ENCODE measurements around the gene C11orf58.

The C11orf58 gene

DNA sequence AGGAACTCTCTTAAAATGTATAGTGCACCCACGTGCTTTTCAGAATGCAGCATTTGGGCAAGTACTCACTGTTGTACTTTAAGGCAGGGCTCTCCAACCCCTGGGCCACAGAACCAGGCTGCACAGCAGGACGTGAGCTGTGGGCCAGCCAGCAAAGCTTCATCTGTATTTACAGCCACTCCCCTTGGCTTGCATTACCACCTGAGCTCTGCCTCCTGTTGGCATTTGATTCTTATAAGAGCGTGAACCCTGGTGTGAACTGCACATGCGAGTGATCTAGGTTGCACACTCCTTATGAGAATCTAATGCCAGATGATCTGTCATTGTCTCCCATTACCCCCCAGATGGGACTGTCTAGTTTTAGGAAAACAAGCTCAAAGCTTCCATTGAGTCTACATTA, 3.0 kb downstream of the C11orf58 start:
- H3K79me2 ChIP-seq (ENCODE audit: low read length): peaks cover 84% of the 10 kb centered on the region
- no peaks in the 10 kb centered on the region for H3K9me3 ChIP-seq (ENCODE audit: insufficient read depth, low read length)
- H4K20me1 ChIP-seq (ENCODE audit: insufficient read depth, low read length): peaks cover 65% of the 10 kb centered on the region
- no peaks in the 10 kb centered on the region for H3K27me3 ChIP-seq (ENCODE audit: low read depth, low read length)
- H3K9ac ChIP-seq (ENCODE audit: low read length): no peak overlapping the region
- peaks cover 51% of the 10 kb centered on the region for H3K36me3 ChIP-seq (replicated peaks; ENCODE audit: low read depth, low read length)
- H2AFZ ChIP-seq (ENCODE audit: low read depth, low read length): no peak overlapping the region
- H3K4me3 ChIP-seq (ENCODE audit: low read length): peak overlapping the region; percentile 46; the same call in 1 of the 2 replicates
- H3K4me1 ChIP-seq (ENCODE audit: low read length): peaks cover 28% of the 10 kb centered on the region
- TF ChIP-seq, protein P1, sequence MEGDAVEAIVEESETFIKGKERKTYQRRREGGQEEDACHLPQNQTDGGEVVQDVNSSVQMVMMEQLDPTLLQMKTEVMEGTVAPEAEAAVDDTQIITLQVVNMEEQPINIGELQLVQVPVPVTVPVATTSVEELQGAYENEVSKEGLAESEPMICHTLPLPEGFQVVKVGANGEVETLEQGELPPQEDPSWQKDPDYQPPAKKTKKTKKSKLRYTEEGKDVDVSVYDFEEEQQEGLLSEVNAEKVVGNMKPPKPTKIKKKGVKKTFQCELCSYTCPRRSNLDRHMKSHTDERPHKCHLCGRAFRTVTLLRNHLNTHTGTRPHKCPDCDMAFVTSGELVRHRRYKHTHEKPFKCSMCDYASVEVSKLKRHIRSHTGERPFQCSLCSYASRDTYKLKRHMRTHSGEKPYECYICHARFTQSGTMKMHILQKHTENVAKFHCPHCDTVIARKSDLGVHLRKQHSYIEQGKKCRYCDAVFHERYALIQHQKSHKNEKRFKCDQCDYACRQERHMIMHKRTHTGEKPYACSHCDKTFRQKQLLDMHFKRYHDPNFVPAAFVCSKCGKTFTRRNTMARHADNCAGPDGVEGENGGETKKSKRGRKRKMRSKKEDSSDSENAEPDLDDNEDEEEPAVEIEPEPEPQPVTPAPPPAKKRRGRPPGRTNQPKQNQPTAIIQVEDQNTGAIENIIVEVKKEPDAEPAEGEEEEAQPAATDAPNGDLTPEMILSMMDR (IDR thresholded peaks at IDR 0.05; ENCODE audit: low read depth, low read length): no peak
- no peak for TF ChIP-seq EZH2phosphoT487 (IDR thresholded peaks at IDR 0.05; ENCODE audit: low read depth)
- H3K4me2 ChIP-seq (ENCODE audit: low read length): peak overlapping the region; percentile 48
- peak overlapping the region; percentile 50 for H3K27ac ChIP-seq (ENCODE audit: low read length)

DNA sequence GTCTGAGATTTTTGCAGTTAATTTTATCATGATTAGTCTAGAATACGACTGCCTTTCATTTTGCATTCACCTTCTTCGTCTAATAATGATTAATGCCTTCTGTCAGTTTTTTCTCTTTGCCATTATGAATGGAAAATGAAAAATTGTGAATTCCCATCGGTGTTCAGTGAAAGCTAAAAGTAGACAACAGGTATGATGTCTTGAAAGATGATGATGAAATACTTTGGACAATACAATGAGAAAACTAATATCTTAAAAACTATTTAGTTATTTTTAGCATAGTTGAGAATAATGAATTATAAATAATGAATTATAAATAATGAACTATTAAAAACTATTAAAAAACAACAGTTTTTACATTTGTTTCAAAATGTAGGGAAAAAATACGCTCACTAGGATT, 5.0 kb downstream of the C11orf58 start:
- Histone ChIP-seq H3K9me3 (ENCODE audit: insufficient read depth, low read length) (no peaks in the 10 kb centered on the region), H3K27me3 (ENCODE audit: low read depth, low read length) (no peaks in the 10 kb centered on the region), H3K4me2 (ENCODE audit: low read length) (no peak overlapping the region), H3K4me3 (ENCODE audit: low read length) (no peak overlapping the region), H3K36me3 (replicated peaks; ENCODE audit: low read depth, low read length) (peaks cover 66% of the 10 kb centered on the region), H3K79me2 (ENCODE audit: low read length) (peaks cover 94% of the 10 kb centered on the region), H3K4me1 (ENCODE audit: low read length) (peaks cover 25% of the 10 kb centered on the region), H4K20me1 (ENCODE audit: insufficient read depth, low read length) (peaks cover 76% of the 10 kb centered on the region), H3K9ac (ENCODE audit: low read length) (no peak overlapping the region), H3K27ac (ENCODE audit: low read length) (no peak overlapping the region), H2AFZ (ENCODE audit: low read depth, low read length) (no peak overlapping the region)
- TF ChIP-seq, protein P1 (IDR thresholded peaks at IDR 0.05; ENCODE audit: low read depth, low read length): no peak

DNA sequence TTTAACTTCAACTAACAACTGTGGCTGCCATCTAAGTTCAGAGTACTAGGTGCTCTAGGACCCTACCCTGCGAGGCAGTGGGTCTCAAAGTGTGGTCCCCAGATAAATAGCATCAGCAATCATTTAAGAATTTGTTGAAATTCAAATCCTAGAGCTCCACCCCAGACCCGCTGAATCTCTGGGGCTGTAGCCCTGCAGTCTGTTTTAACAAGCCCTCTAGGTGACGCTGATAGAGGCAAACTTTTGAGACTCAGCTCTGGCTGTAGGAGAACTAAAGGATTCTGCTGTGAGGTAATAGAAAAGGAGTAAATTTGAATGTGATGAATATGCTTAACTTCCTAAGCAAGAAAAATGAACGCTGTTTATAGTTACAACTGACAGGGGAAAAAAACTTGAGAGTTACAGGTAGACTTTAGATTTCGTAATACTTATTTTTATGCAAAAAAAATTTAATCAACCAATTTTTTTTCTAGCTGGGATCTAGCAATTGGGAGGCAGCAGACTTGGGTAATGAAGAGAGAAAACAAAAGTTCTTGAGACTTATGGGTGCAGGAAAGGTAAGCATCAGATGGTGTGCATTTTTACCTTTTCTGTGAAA, 5.8 kb downstream of the C11orf58 start:
- H3K36me3 ChIP-seq (replicated peaks; ENCODE audit: low read depth, low read length): peaks cover 70% of the 10 kb centered on the region
- peaks cover 76% of the 10 kb centered on the region for H4K20me1 ChIP-seq (ENCODE audit: insufficient read depth, low read length)

DNA sequence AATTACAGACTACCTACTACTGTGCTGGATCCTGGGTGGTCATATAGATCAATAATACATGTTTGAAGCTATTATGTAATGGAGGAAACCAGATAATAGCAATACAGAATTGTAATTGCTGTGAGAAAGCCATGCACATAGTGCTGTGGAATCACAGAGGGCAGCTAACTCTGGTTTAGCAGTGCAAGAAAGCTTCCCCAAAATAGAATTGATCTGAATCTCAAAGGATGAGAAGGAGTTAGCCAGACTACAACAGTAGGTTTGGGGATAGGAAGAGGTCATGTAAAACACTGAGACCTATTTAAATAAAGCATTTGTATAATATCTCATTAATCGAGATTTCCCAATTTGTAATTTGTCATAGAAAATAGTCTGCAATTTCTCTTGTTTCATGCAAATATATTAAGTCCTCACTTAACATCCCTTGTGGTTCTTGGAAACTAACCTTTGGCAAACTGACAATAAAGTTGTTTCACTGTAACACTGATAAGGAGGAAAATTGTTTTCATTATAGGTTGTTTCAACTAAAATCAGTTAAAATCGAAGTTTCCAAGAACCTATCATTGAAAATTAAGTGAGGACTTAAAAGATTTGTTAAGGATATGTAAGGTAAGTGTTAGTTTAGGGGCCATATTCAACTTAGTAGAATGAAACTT, 7.6 kb downstream of the C11orf58 start:
- TF ChIP-seq EZH2phosphoT487 (IDR thresholded peaks at IDR 0.05; ENCODE audit: low read depth): no peak
- TF ChIP-seq, protein P1 (IDR thresholded peaks at IDR 0.05; ENCODE audit: low read depth, low read length): no peak
- H3K79me2 ChIP-seq (ENCODE audit: low read length): peaks cover 81% of the 10 kb centered on the region
- peaks cover 74% of the 10 kb centered on the region for H3K36me3 ChIP-seq (replicated peaks; ENCODE audit: low read depth, low read length)
- H3K27ac ChIP-seq (ENCODE audit: low read length): no peak overlapping the region
- no peak overlapping the region for H3K9ac ChIP-seq (ENCODE audit: low read length)
- H3K9me3 ChIP-seq (ENCODE audit: insufficient read depth, low read length): no peaks in the 10 kb centered on the region
- no peaks in the 10 kb centered on the region for H3K27me3 ChIP-seq (ENCODE audit: low read depth, low read length)
- peaks cover 12% of the 10 kb centered on the region for H3K4me1 ChIP-seq (ENCODE audit: low read length)
- no peak overlapping the region for H3K4me3 ChIP-seq (ENCODE audit: low read length)
- H2AFZ ChIP-seq (ENCODE audit: low read depth, low read length): no peak overlapping the region
- no peak overlapping the region for H3K4me2 ChIP-seq (ENCODE audit: low read length)
- H4K20me1 ChIP-seq (ENCODE audit: insufficient read depth, low read length): peaks cover 68% of the 10 kb centered on the region

More for the DNA sequence above, 5.8 kb downstream of the C11orf58 start:
- no peak overlapping the region for H3K4me2 ChIP-seq (ENCODE audit: low read length)
- no peaks in the 10 kb centered on the region for H3K27me3 ChIP-seq (ENCODE audit: low read depth, low read length)
- H2AFZ ChIP-seq (ENCODE audit: low read depth, low read length): no peak overlapping the region
- peaks cover 25% of the 10 kb centered on the region for H3K4me1 ChIP-seq (ENCODE audit: low read length)
- TF ChIP-seq, protein P1 (IDR thresholded peaks at IDR 0.05; ENCODE audit: low read depth, low read length): no peak
- no peak for TF ChIP-seq EZH2phosphoT487 (IDR thresholded peaks at IDR 0.05; ENCODE audit: low read depth)
- H3K27ac ChIP-seq (ENCODE audit: low read length): no peak overlapping the region
- no peaks in the 10 kb centered on the region for H3K9me3 ChIP-seq (ENCODE audit: insufficient read depth, low read length)
- H3K79me2 ChIP-seq (ENCODE audit: low read length): peaks cover 87% of the 10 kb centered on the region
- H3K4me3 ChIP-seq (ENCODE audit: low read length): no peak overlapping the region
- H3K9ac ChIP-seq (ENCODE audit: low read length): no peak overlapping the region
